Calu3 (cell line): Measurements from ENCODE around the gene MTA3. TPM values are rescaled to one million over a fixed set of nuclear protein-coding genes. Genes with fewer than 3 reads are reported as not detected.

Experiments
- BruUV-seq: library from RNA; stranded (reverse); fragments of 400-500 nt; replicated peaks from 2 replicates; lab custom pipeline; 2021; lab: Mats Ljungman, UMichigan
- CTCF ChIA-PET: fragments of 300-600 bp; sonication (Branson Sonifier 250); formaldehyde crosslinking; loops from one replicate; lab custom pipeline; 2022; ENCODE audit warnings: antibody characterized with exemption; lab: Charles Lee
- DNase-seq: peaks from one replicate; pipeline ENCODE4 v3.0.0; 2022
- H3K27ac Mint-ChIP-seq: one replicate; pipeline ENCODE4 v1.8.0; 2022; ENCODE audit warnings: mixed read lengths; ENCODE audit not compliant: unreplicated experiment
- H3K27me3 Mint-ChIP-seq: one replicate; pipeline ENCODE4 v1.8.0; 2022; ENCODE audit warnings: mixed read lengths; ENCODE audit not compliant: unreplicated experiment
- H3K36me3 Mint-ChIP-seq: one replicate; pipeline ENCODE4 v1.8.0; 2022; ENCODE audit warnings: mild to moderate bottlenecking, moderate library complexity, mixed read lengths; ENCODE audit not compliant: insufficient read depth, unreplicated experiment
- H3K4me1 Mint-ChIP-seq: one replicate; pipeline ENCODE4 v1.8.0; 2022; ENCODE audit warnings: mild to moderate bottlenecking, low read depth, mixed read lengths; ENCODE audit not compliant: unreplicated experiment
- H3K4me3 Mint-ChIP-seq: one replicate; pipeline ENCODE4 v1.8.0; 2022; ENCODE audit warnings: mild to moderate bottlenecking, low read depth, moderate library complexity, mixed read lengths; ENCODE audit not compliant: unreplicated experiment
- H3K9me3 Mint-ChIP-seq: one replicate; pipeline ENCODE4 v1.8.0; 2022; ENCODE audit warnings: low read depth, mixed read lengths; ENCODE audit not compliant: unreplicated experiment
- CTCF ChIP-seq: fragments of 200-600 bp; IDR thresholded peaks from one replicate; pipeline ENCODE4 v1.8.0; 2022; ENCODE audit warnings: antibody characterized with exemption; ENCODE audit not compliant: unreplicated experiment
- intact Hi-C: fragments of 100-400 bp; cut with micrococcal nuclease; formaldehyde crosslinking; loops from one replicate; pipeline ENCODE4 v1.10.0; 2022; ENCODE audit not compliant: unreplicated experiment
- total RNA-seq: library from RNA; stranded (reverse); gene quantifications from 2 replicates; pipeline ENCODE4 v1.2.3, GENCODE V29; 2022

The MTA3 gene
- total RNA-seq, 1 experiment from 2014 or later, result 46.5 TPM

GRCh38 chr2:42742740-42743658 lies 174.6 kb downstream of the MTA3 start:
- no peak for DNase-seq
- no TSS peak for BruUV-seq
- CTCF ChIA-PET, result interaction anchor here (0.7 kb wide), 1 partner anchor 652 kb away, joined by 3 read pairs; no protein-coding TSS in a partner anchor

GRCh38 chr2:42743659-42743990 lies 175.2 kb downstream of the MTA3 start:
- Mint-ChIP-seq H3K27me3 (no peaks in the 10 kb centered on the region), H3K4me3 (no peak overlapping the region), H3K4me1 (no peaks in the 10 kb centered on the region), H3K27ac (no peak overlapping the region), H3K36me3 (no peaks in the 10 kb centered on the region), H3K9me3 (no peaks in the 10 kb centered on the region)
- no TSS peak for BruUV-seq
- TF ChIP-seq CTCF, result no peak
- intact Hi-C loops, result no loop called here
- CTCF ChIA-PET, result no interaction called here
- DNase-seq, result no peak

More at GRCh38 chr2:42742740-42743658, 174.6 kb downstream of the MTA3 start:
- intact Hi-C loops, result no loop called here
- H3K27me3 Mint-ChIP-seq, result no peaks in the 10 kb centered on the region
- TF ChIP-seq CTCF, result no peak
- no peak overlapping the region for H3K27ac Mint-ChIP-seq
- H3K4me1 Mint-ChIP-seq, result no peaks in the 10 kb centered on the region
- no peaks in the 10 kb centered on the region for H3K36me3 Mint-ChIP-seq
- H3K9me3 Mint-ChIP-seq, result no peaks in the 10 kb centered on the region
- no peak overlapping the region for H3K4me3 Mint-ChIP-seq

- H3K4me3 Mint-ChIP-seq, result no peak overlapping the region
- BruUV-seq, result no TSS peak
- TF ChIP-seq CTCF, result no peak
- H3K27me3 Mint-ChIP-seq, result no peaks in the 10 kb centered on the region
- intact Hi-C loops, result no loop called here
- DNase-seq, result no peak
- H3K4me1 Mint-ChIP-seq, result no peaks in the 10 kb centered on the region
- no peaks in the 10 kb centered on the region for H3K36me3 Mint-ChIP-seq
- H3K27ac Mint-ChIP-seq, result no peak overlapping the region
- no peaks in the 10 kb centered on the region for H3K9me3 Mint-ChIP-seq
- CTCF ChIA-PET, result interaction anchor here (0.5 to 1.5 kb wide), 2 partner anchors 13 to 163 kb away, joined by 3 to 4 read pairs; no protein-coding TSS in a partner anchor
Observed at GRCh38 chr2:42744545-42745082, 176.2 kb downstream of the MTA3 start.

- no peaks in the 10 kb centered on the region for H3K4me1 Mint-ChIP-seq
- CTCF ChIA-PET, result interaction anchor here (0.7 kb wide), 2 partner anchors 47 to 1559 kb away, joined by 3 to 6 read pairs; no protein-coding TSS in a partner anchor
- H3K27ac Mint-ChIP-seq, result no peak overlapping the region
- intact Hi-C loops, result no loop called here
- no peaks in the 10 kb centered on the region for H3K36me3 Mint-ChIP-seq
- DNase-seq, result no peak
- TF ChIP-seq CTCF, result no peak
- no peaks in the 10 kb centered on the region for H3K27me3 Mint-ChIP-seq
- H3K4me3 Mint-ChIP-seq, result no peak overlapping the region
- no TSS peak for BruUV-seq
- H3K9me3 Mint-ChIP-seq, result peaks cover 2% of the 10 kb centered on the region
Observed at GRCh38 chr2:42747422-42747821, 179.0 kb downstream of the MTA3 start.
